Astrocyte of the spinal cord (primary cell): ENCODE measurements around the gene ADARB2.

Source experiments
- DNase-seq: peaks from one replicate; pipeline ENCODE4 v3.0.0; 2011; ENCODE audit warnings: low read depth, low spot score
- H3K4me3 ChIP-seq: 2 replicates; pipeline ENCODE4 v1.5.1; 2011; ENCODE audit warnings: low read depth, mild to moderate bottlenecking, low read length, moderate library complexity
- in situ Hi-C: cut with HindIII; loops from 2 replicates; pipeline ENCODE4 v1.10.0; 2017; ENCODE audit warnings: low sequenced_read_pairs
- TF ChIP-seq, protein P1 (sequence below): IDR thresholded peaks from 2 replicates; pipeline ENCODE4 v1.5.1; 2012; ENCODE audit warnings: low read depth, mild to moderate bottlenecking, low read length, inconsistent platforms

The ADARB2 gene

DNA sequence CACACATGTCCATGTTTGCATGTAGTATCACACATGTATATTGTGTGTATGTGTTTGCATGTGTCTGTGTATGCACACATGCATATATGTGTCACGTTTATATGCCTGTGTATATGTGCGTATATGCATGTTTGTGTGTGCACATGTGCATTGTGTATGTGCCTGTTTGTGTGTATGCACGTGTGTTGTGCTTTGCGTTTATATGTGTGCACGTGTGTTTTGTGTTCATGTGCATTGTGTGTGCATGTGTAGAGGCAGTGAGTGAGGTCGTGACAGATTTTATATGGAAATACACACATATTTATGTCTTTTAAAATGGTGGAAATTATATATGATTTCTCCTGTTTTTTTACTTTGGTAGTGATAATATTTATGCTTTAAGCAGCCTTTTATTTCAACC lies 41.2 kb downstream of the ADARB2 start:
- TF ChIP-seq, protein P1, sequence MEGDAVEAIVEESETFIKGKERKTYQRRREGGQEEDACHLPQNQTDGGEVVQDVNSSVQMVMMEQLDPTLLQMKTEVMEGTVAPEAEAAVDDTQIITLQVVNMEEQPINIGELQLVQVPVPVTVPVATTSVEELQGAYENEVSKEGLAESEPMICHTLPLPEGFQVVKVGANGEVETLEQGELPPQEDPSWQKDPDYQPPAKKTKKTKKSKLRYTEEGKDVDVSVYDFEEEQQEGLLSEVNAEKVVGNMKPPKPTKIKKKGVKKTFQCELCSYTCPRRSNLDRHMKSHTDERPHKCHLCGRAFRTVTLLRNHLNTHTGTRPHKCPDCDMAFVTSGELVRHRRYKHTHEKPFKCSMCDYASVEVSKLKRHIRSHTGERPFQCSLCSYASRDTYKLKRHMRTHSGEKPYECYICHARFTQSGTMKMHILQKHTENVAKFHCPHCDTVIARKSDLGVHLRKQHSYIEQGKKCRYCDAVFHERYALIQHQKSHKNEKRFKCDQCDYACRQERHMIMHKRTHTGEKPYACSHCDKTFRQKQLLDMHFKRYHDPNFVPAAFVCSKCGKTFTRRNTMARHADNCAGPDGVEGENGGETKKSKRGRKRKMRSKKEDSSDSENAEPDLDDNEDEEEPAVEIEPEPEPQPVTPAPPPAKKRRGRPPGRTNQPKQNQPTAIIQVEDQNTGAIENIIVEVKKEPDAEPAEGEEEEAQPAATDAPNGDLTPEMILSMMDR = no peak
- H3K4me3 ChIP-seq = no peak overlapping the region
- DNase-seq = no peak
- in situ Hi-C loops = no loop called here

DNA sequence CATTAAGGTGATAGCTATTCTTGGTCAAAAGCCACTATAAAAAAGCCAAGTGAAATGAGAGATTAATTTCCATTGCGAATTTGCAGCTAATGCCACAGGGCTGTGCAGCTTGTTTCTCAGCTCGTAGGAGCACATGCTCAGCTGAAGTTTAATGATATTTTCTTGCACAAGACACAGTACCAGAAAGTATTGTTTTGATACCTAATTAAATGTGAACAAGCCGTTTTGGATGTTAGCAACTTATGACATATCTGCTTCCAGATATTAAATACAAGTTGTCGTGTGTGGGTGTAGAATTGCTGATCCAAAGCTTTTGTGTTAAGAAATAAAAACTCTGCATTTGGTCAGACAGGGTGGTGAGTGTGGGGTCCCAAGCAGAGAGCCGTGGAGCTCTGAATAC lies 47.2 kb downstream of the ADARB2 start:
- TF ChIP-seq, protein P1 = no peak
- no peak for DNase-seq
- in situ Hi-C loops = no loop called here
- no peak overlapping the region for H3K4me3 ChIP-seq

DNA sequence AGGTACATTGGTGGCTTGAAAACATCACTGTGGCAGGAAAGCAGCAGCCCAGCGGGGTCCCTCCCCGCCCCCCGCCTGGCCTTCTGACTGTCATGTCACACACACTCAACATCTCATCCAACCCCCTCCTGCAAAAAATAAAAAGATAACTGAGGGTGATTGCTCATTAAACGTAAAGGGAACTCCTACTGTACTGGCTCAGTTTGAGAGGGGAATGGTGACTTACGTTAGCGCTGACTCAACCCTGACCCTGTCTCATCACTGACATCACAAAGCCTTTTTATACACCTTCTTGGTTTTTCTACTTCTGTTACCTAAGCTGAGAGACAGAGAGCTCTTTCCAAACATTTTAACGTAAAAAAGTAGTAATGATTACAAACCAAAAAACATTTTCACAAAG lies 48.8 kb downstream of the ADARB2 start:
- in situ Hi-C loops = no loop called here
- TF ChIP-seq, protein P1 = no peak
- no peak overlapping the region for H3K4me3 ChIP-seq
- no peak for DNase-seq

DNA sequence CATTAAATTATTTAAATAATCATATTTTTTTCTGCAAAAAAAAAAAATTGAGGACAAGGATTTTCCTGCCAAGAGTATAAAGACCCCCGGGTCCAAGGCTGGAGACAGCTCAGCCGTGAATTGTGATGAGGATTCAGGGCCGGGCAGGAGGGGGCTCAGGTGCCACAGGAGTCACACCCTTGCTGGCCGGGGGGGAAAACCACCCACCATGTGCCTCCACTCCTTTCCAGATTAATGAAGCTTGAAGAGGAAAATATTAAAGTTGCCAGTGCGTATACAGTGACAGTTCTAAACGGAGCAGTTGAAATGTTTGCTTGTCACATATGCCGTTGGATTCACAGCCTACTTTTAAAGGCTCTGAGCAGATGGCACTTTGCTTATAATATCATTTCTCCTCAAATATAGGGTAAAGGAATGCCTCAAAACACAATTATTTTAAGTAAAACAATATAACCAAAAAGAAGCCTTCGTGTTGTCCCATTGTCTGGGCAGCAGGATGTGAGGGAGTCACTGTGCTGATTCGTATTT lies 49.6 kb downstream of the ADARB2 start:
- H3K4me3 ChIP-seq = no peak overlapping the region
- TF ChIP-seq, protein P1 = no peak
- DNase-seq = no peak
- in situ Hi-C loops = no loop called here

DNA sequence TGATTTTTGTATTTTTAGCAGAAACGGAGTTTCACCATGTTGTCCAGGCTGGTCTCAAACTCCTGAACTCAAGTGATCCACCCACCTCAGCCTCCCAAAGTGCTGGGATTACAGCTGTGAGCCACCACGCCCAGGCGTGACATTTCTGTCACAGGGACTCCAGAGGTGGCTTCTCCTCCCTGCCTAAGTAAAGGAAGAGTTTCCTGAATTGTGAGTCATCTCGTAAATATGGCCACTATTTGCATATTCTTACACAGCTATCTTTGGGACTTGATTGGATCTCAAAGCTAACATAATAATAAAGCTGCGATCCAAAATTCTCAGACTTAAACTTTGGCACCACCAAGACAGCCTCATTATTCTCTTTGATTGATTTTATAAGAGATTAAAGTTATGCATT lies 50.1 kb downstream of the ADARB2 start:
- H3K4me3 ChIP-seq = no peak overlapping the region
- in situ Hi-C loops = no loop called here
- no peak for DNase-seq
- TF ChIP-seq, protein P1 = no peak

DNA sequence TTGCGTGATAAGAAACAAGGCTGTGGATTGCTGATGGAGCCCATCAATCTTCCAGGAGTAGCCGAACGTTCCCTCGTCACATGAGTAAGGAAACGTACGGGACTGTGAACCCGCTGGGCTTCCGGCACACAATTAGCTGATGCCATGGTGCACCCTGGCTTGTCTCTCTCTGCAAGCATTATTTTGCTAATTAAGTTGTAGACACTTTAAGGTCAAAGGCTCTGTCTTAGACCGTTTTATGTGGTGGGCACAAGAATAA lies 50.9 kb downstream of the ADARB2 start:
- TF ChIP-seq, protein P1 = no peak
- no peak overlapping the region for H3K4me3 ChIP-seq
- in situ Hi-C loops = no loop called here
- DNase-seq = no peak
